ENCODE results near the gene ENOX2.

Gene ENOX2

DNA sequence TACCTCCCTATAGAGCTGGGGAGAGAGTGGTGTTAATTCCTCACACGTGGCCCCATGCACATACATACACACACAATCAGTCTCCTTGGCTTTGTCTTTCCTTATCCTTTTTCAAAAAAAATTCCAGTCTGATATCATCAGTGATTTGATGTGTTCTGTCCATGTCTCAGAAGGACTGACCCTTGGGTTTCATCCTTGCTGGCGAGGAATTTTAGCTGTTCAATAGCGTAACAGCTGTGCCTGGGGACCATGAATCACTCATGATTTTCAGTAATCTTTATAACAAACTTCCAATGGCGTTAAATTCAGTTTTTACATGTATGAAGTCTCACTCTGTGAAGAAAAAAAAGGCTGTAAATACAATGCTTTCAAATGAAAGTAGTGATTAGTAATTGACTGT lies 296.6 kb downstream of the ENOX2 start:
- no peak for DNase-seq

DNA sequence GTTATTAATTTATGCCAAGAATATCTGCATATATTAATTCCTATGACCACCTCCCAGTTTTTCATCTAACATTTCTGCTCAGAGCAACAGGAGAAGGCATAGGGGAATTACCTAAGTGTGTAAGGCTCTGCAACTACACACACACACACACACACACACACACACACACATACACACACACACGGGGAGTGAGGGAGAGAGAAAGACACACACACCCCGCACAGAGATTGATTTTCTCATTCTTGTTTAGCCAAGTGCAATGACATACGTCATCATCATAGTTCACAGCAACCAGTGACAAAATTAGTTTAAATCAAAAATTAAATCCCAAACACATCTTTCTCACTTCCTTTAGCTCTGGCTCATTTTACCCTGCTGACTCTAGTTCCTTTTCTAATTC lies 298.1 kb downstream of the ENOX2 start:
- DNase-seq = no peak

DNA sequence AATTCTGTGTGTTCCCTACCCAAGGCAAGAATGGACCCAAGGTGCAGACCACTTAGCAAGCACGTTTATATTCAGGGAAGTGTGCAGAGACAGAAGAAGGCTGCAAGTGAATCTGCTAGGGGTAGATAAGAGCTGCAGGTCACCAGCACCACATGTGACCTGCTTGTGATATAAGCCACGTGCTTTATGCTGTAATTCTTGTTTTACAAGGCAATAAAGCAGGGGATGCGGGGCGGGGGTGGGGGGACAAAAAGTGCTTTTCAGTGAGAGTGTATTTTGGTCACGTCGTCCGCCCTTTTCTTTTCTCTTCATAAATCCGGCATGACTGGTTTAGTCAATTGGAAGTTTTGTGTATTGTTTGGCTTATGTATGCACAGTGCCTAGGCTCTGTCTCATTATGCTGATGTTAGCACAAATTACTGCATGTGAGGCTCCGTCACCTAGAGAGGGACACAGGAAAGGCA lies 308.5 kb downstream of the ENOX2 start:
- DNase-seq = no peak

DNA sequence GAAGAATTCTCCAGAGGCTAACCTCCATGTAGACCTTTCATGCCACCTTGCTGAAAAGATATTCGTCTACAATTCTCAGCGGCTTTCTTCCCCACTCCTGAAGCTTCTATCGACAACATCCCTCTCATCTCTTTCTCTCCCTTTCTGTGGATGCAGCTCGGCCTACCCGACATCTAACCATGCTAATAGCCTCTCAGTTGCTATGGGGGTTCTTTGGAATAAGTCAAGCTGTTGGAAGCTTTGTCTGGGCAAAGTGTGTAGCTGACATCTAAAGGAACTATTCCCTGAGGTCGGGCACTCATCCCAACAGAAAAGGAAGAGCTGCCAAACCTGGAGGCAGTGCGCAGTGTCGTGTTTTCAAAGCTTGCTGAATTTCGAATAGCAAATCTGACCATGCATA lies 309.1 kb downstream of the ENOX2 start:
- DNase-seq = no peak

DNA sequence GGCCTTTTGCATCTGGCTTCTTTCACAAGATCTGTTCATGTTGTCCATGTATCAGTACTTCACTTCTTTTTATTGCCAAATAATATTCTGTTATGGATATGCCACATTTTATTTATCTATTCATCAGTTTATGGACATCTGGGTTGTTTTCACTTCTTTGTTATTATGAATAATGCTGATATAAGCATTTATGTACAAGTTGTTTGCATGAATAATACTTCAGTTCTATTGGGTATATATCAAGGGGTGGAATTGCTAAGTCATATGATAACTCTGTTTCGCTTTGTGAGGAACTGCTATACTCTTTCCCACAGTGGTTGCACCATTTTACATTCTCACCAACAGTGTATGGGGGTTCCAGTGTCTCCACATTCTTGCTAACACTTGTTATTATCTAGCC lies 310.8 kb downstream of the ENOX2 start:
- DNase-seq = no peak

DNA sequence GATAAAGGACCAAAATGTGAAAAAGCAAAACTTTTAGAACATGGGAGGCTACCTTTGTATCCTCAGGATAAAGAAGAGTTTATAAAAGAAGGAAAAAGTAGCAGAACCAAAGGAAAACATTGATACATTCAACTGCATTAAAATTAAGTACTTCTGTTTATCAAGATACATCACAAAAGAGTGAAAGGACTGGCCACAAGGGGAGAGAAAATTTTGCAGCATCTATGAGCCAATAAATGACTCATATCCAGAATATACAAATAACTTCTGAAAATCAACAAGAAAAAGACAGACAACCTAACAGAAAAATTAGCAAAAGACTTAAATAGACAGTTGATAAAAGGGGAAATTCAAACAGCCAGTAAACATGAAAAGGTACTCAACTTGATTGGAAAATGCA lies 324.1 kb downstream of the ENOX2 start:
- DNase-seq = no peak

DNA sequence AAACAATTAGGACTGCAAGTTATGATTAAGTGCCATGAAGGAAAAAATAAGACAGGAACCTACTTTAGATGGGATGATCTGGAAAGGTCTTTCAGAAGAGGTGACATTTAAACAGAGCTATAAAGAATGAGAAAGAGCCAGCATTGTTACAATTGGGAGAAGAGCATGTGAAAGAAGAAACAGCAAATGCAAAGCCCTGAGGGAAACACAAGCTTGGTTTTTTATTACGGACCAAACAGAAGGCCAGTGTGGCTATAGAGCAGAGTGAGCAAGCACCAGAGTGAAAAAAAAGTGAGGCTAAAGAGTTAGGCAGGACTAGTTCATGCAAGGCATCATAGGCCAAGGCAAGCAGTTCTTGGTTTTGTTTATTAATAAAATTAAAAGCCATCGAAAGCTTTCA lies 325.6 kb downstream of the ENOX2 start:
- DNase-seq = no peak

DNA sequence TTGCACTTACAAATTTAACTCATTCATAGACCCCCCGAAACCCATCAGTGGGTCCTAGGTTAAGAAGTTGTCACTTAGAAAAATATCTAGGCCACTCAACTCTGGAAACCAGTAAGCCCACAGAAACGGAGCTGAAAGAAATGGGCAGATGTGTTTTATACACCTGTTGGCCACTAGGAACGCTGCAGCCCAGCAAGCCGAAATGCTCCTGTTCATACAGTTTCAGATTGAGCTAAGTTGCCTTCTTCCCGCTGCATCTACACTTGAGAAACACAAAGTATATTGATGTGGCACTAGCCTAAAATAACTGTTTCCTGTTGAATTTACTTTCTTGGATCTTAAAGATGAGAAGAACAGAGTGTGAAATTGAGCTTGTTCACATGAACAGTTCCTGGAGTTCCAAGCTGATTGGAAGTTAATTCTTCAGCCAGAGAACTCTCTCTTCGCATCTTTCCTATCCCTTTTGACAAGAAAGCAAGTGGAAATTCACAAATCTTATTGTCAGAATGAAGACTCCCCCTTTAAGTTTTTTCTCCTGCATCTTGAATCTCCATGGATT lies 327.1 kb downstream of the ENOX2 start:
- DNase-seq = no peak

Data from DMS79 (cell line).